HEK293 (cell line): ENCODE measurements around the gene ZCCHC17.

Source experiments
- MEIS1 ChIP-seq: sonication (generic); formaldehyde crosslinking; IDR thresholded peaks from 2 replicates; pipeline ENCODE4 v1.8.1; 2022; ENCODE audit warnings: missing genetic modification reagents, mild to moderate bottlenecking, borderline replicate concordance
- SETDB1 ChIP-seq: IDR thresholded peaks from one replicate; pipeline ENCODE4 v1.6.1; 2017; ENCODE audit warnings: mild to moderate bottlenecking, low read length, moderate library complexity, mixed read lengths; ENCODE audit not compliant: insufficient read length
- ZNF146 ChIP-seq: fragments of 450-650 bp; formaldehyde crosslinking; IDR thresholded peaks from 2 replicates; pipeline ENCODE4 v1.5.1; 2016; ENCODE audit warnings: missing biosample characterization, missing genetic modification characterization
- ZNF274 ChIP-seq, 2 experiments: fragments of 200-500 bp in 1 of 2; fragments of 450-650 bp in 1 of 2; sonication (Bioruptor generic) in 1 of 2; formaldehyde crosslinking in 1 of 2; IDR thresholded peaks; 2 replicates each; pipeline versions ENCODE4 v1.5.1 to v1.6.1; 2014 to 2016; ENCODE audit warnings: borderline replicate concordance in 1 of 2, inconsistent platforms in 1 of 2, low read length in 1 of 2, missing biosample characterization in 1 of 2, missing genetic modification characterization in 1 of 2
- ZNF350 ChIP-seq: fragments of 450-650 bp; formaldehyde crosslinking; IDR thresholded peaks from 2 replicates; pipeline ENCODE4 v1.5.0; 2017; ENCODE audit warnings: missing biosample characterization, mild to moderate bottlenecking, missing genetic modification characterization
- ZNF843 ChIP-seq: fragments of 450-650 bp; formaldehyde crosslinking; IDR thresholded peaks from 2 replicates; pipeline ENCODE4 v1.5.1; 2016; ENCODE audit warnings: missing biosample characterization, missing genetic modification characterization
- TF ChIP-seq, protein P1 (sequence below): fragments of 450-650 bp; formaldehyde crosslinking; IDR thresholded peaks from 2 replicates; pipeline ENCODE4 v1.5.1; 2016; ENCODE audit warnings: missing biosample characterization, missing genetic modification characterization
- TF ChIP-seq, protein P2 (sequence below): fragments of 450-650 bp; formaldehyde crosslinking; IDR thresholded peaks from 2 replicates; pipeline ENCODE4 v1.5.1; 2016; ENCODE audit warnings: missing biosample characterization, missing genetic modification characterization

DNA sequence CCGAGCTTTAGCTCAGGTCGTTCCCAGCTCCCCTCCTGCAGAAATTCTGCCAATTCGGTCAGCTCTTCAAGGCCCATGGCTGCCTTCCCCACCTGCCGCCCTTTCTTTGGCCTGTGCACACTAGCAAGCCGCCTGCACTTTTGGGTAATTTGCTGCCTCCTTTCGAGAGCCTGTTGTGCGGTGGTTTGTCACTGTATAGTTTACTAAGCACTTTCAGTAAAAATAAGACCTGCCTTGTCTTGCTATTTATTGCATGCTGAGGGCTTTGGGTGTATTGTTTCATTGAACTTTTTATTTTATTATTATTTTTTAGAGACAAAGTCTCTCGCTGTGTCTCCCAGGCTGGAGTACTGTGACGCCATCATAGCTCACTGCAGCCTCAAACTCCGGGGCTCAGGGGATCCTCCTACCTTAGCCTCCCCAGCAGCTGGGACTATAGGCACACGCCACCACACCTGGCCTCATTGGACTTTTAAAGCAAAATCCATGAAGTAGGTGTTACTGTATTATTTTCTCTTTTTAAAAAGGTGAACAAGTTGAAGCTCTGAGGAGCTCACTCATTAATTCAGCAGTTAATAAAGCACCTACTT is 77.2 kb downstream of the ZCCHC17 start:
- TF ChIP-seq, protein P1, sequence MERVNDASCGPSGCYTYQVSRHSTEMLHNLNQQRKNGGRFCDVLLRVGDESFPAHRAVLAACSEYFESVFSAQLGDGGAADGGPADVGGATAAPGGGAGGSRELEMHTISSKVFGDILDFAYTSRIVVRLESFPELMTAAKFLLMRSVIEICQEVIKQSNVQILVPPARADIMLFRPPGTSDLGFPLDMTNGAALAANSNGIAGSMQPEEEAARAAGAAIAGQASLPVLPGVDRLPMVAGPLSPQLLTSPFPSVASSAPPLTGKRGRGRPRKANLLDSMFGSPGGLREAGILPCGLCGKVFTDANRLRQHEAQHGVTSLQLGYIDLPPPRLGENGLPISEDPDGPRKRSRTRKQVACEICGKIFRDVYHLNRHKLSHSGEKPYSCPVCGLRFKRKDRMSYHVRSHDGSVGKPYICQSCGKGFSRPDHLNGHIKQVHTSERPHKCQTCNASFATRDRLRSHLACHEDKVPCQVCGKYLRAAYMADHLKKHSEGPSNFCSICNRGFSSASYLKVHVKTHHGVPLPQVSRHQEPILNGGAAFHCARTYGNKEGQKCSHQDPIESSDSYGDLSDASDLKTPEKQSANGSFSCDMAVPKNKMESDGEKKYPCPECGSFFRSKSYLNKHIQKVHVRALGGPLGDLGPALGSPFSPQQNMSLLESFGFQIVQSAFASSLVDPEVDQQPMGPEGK, result no peak
- no peak for TF ChIP-seq MEIS1
- TF ChIP-seq, protein P2, sequence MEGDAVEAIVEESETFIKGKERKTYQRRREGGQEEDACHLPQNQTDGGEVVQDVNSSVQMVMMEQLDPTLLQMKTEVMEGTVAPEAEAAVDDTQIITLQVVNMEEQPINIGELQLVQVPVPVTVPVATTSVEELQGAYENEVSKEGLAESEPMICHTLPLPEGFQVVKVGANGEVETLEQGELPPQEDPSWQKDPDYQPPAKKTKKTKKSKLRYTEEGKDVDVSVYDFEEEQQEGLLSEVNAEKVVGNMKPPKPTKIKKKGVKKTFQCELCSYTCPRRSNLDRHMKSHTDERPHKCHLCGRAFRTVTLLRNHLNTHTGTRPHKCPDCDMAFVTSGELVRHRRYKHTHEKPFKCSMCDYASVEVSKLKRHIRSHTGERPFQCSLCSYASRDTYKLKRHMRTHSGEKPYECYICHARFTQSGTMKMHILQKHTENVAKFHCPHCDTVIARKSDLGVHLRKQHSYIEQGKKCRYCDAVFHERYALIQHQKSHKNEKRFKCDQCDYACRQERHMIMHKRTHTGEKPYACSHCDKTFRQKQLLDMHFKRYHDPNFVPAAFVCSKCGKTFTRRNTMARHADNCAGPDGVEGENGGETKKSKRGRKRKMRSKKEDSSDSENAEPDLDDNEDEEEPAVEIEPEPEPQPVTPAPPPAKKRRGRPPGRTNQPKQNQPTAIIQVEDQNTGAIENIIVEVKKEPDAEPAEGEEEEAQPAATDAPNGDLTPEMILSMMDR, result no peak
- TF ChIP-seq ZNF350, result no peak
- TF ChIP-seq SETDB1, result no peak
- no peak for TF ChIP-seq ZNF274 (IDR thresholded peaks at IDR 0.05; ENCODE audit: low read length)
- TF ChIP-seq ZNF274 (tag by site-specific recombination; IDR thresholded peaks at IDR 0.05; ENCODE audit: borderline replicate concordance), result no peak
- no peak for TF ChIP-seq ZNF843 (tag by site-specific recombination)
- TF ChIP-seq ZNF146 (tag by site-specific recombination), result no peak
